WERI-Rb-1 (cell line): ENCODE results near the gene ZFPM1.

Source experiments
- DNase-seq: peaks from one replicate; pipeline ENCODE4 v3.0.0-alpha.2; 2020
- H3K27ac ChIP-seq: fragments of 250-450 bp; sonication (Bioruptor Pico); 2 replicates; pipeline ENCODE4 v1.5.1; 2020; ENCODE audit warnings: mild to moderate bottlenecking, moderate library complexity
- H3K27me3 ChIP-seq: fragments of 250-450 bp; sonication (Bioruptor Pico); 2 replicates; pipeline ENCODE4 v1.5.1; 2021; ENCODE audit warnings: mild to moderate bottlenecking, low read depth, moderate library complexity; ENCODE audit not compliant: insufficient read depth, severe bottlenecking
- H3K36me3 ChIP-seq: fragments of 250-450 bp; sonication (Bioruptor Pico); 2 replicates; pipeline ENCODE4 v1.5.1; 2020; ENCODE audit warnings: mild to moderate bottlenecking, moderate library complexity
- H3K4me3 ChIP-seq: 2 replicates; pipeline ENCODE4 v1.5.1; 2011; ENCODE audit warnings: low read depth, mild to moderate bottlenecking, control low read depth, low read length
- H3K9me3 ChIP-seq: fragments of 250-450 bp; sonication (Bioruptor Pico); 2 replicates; pipeline ENCODE4 v1.5.1; 2021; ENCODE audit warnings: mild to moderate bottlenecking, moderate library complexity; ENCODE audit not compliant: severe bottlenecking
- CTCF ChIP-seq: IDR thresholded peaks from 2 replicates; pipeline ENCODE4 v1.5.1; 2011; ENCODE audit warnings: low read depth, mild to moderate bottlenecking, control low read depth, inconsistent platforms, low read length

Gene ZFPM1

GRCh38 chr16:88535857-88536222, 82.8 kb downstream of the ZFPM1 start:
- H3K9me3 ChIP-seq, result no peaks in the 10 kb centered on the region
- no peak for DNase-seq
- no peak for TF ChIP-seq CTCF
- no peaks in the 10 kb centered on the region for H3K27me3 ChIP-seq
- no peak overlapping the region for H3K27ac ChIP-seq
- H3K36me3 ChIP-seq, result peaks cover 4% of the 10 kb centered on the region; the same call in 1 of the 2 replicates
- no peak overlapping the region for H3K4me3 ChIP-seq

DNA sequence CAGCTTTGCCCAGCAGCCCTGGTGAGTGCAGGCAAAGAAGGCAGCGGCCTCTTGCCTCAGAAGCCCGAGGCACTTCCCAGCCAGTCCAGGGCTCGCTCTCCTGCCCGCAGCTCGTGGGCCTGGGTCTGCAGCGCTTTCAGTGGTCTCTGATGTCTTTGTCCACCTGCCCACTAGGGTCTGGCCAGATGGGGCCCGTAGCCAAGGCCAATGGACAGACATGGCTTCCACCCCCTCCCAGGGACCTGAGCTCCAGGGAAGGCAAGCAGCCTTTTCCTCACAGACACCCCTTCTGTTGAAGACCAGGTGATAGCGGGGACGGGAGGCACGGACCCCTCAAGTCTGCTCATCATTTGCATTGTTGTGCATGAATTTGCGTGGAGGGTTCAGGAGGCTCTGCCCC, 83.4 kb downstream of the ZFPM1 start:
- TF ChIP-seq CTCF, result no peak
- no peaks in the 10 kb centered on the region for H3K27me3 ChIP-seq
- peaks cover 4% of the 10 kb centered on the region; the same call in 1 of the 2 replicates for H3K36me3 ChIP-seq
- no peak for DNase-seq
- no peaks in the 10 kb centered on the region for H3K9me3 ChIP-seq
- no peak overlapping the region for H3K4me3 ChIP-seq
- H3K27ac ChIP-seq, result no peak overlapping the region

DNA sequence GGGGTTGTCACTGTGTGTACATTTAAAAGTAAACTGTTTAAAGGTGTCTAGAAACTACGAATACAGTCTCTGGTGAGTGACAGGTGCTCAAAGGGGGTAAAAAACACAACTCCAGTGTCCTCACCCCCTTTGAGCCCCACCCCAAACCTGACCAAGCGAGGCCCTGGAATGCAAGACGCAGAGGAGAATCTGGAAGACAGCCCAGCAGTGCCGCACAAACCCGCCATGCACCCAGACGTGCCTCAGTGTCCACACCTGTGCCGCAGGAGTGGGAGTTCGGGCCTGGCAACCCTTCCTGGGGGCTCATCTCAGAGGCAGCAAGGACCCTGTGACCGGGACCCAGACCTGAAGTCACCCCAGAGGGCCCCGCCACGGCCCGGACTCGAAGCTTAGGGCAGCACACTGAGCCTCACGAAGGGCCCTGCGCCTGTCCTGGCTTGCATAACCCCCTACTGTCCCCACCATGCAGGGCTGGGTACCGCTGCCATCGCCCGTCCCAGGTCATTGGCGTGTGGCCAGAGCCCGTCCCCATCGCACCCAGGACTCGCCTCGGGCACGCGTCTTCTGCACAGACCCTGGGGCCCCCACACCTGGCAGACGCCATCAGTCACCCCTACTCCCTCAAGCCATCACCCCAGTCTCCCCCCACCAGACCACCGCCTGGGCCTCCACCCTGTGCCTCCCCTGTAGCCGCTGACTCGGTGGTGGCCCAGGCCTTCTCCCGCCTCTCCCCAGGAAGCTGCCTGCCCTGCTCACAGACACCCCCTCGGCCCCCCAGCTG, 84.1 kb downstream of the ZFPM1 start:
- TF ChIP-seq CTCF, result no peak
- no peak for DNase-seq
- H3K27me3 ChIP-seq, result no peaks in the 10 kb centered on the region
- H3K9me3 ChIP-seq, result no peaks in the 10 kb centered on the region
- no peak overlapping the region for H3K27ac ChIP-seq
- no peak overlapping the region for H3K4me3 ChIP-seq
- peaks cover 4% of the 10 kb centered on the region; the same call in 1 of the 2 replicates for H3K36me3 ChIP-seq

GRCh38 chr16:88537859-88538258, 84.8 kb downstream of the ZFPM1 start:
- no peaks in the 10 kb centered on the region for H3K9me3 ChIP-seq
- TF ChIP-seq CTCF, result no peak
- no peak overlapping the region for H3K4me3 ChIP-seq
- H3K27ac ChIP-seq, result no peak overlapping the region
- DNase-seq, result no peak
- no peaks in the 10 kb centered on the region for H3K27me3 ChIP-seq
- H3K36me3 ChIP-seq, result peaks cover 4% of the 10 kb centered on the region; the same call in 1 of the 2 replicates

DNA sequence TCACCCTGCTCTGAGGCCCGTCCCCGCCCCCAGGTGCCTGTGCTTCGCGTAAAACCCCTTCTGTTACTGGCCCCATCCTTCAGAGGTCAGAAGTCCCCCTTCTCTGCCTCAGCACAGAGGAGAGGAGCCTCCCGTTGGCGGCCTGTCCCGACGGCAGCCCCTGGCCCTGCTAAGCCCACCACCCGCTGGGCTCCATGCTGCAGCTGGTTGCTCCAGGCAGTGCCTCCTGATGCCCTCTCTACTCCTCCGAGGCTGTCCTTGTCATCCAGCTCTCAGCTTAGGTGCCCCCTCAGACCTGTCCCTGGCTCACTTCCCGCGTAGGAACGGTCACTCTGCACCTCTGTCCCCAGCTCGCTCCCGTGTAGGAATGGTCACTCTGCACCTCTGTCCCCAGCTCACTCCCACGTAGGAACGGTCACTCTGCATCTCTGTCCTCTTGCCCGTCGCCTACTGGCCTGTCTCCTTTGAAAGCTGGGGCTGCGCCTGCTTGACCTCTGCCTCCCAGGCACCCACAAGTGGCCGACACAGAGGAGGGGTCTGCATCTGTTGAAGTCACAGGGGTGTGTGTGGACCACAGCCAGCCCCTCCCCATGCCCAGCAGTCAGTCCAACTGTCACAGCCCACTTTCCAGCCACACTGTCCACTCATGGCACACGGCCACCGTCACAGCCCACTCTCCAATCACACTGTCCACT, 85.4 kb downstream of the ZFPM1 start:
- Histone ChIP-seq H3K36me3 (peaks cover 4% of the 10 kb centered on the region; the same call in 1 of the 2 replicates), H3K27ac (no peak overlapping the region), H3K27me3 (no peaks in the 10 kb centered on the region), H3K4me3 (no peak overlapping the region), H3K9me3 (no peaks in the 10 kb centered on the region)
- no peak for DNase-seq
- no peak for TF ChIP-seq CTCF
